Testis (tissue), 3 donors: Measurements from ENCODE around the gene RAPGEF5. TPM values are rescaled to one million over a fixed set of nuclear protein-coding genes. Genes with fewer than 3 reads are reported as not detected.

ENCODE experiments used
- DNase-seq: peaks from one replicate; pipeline ENCODE4 v3.0.0-alpha.2; 2019
- H3K27ac ChIP-seq, 2 donors: fragments of 200-600 bp; sonication (generic); one replicate each; pipeline ENCODE4 v1.5.1; 2019
- H3K27me3 ChIP-seq: fragments of 200-600 bp; sonication (generic); one replicate; pipeline ENCODE4 v1.5.1; 2019
- H3K36me3 ChIP-seq: fragments of 200-600 bp; sonication (generic); one replicate; pipeline ENCODE4 v1.5.1; 2017; ENCODE audit warnings: low read depth; ENCODE audit errors: missing control alignments
- H3K4me1 ChIP-seq: fragments of 200-600 bp; sonication (generic); one replicate; pipeline ENCODE4 v1.5.1; 2019
- H3K4me3 ChIP-seq, 2 donors: fragments of 200-600 bp; sonication (generic); one replicate each; pipeline ENCODE4 v1.5.1; 2017 to 2019
- H3K9me3 ChIP-seq: fragments of 200-600 bp; sonication (generic); one replicate; pipeline ENCODE4 v1.5.1; 2017
- CTCF ChIP-seq, 3 experiments: fragments of 450-650 bp in 2 of 3; fragments of 200-600 bp in 1 of 3; sonication (generic) in 1 of 3; IDR thresholded peaks; one replicate each; pipeline ENCODE4 v1.5.1; 2016 to 2019; ENCODE audit warnings: antibody characterized with exemption in 3 of 3, mild to moderate bottlenecking in 2 of 3, moderate library complexity in 1 of 3
- POLR2A ChIP-seq: fragments of 450-650 bp; IDR thresholded peaks from one replicate; pipeline ENCODE4 v1.6.1; 2017; ENCODE audit warnings: antibody characterized with exemption, mild to moderate bottlenecking, moderate library complexity
- WGBS, 2 donors: methylation state at CpG; one replicate each; pipeline ENCODE4 v1.1.5; 2018; 5-methylcytosine and 5-hydroxymethylcytosine counted together
- intact Hi-C: fragments of 100-400 bp; cut with DNase I; formaldehyde crosslinking; loops from one replicate; pipeline ENCODE4 v1.15.1; 2023; ENCODE audit warnings: low total_unique reads
- polyA plus RNA-seq: library from polyadenylated mRNA; stranded (reverse); fragments of 350-450 nt; fragmentation: Illumina TruSeq; extraction: RNeasy Lipid Tissue Mini Kit (QIAGEN cat#74804); gene quantifications from one replicate; pipeline ENCODE4 v1.2.3, GENCODE V29; 2014; ENCODE audit warnings: low read depth, low replicate concordance; ENCODE audit not compliant: insufficient read depth
- total RNA-seq, 2 donors: library from RNA; depleted of rRNA; stranded (reverse); fragments of >200 nt; gene quantifications; one replicate each; pipeline ENCODE4 v1.2.3, GENCODE V29; 2016

The RAPGEF5 gene
- total and polyA plus RNA-seq, 3 donors from 2014 or later = 16.8 to 67.5 (median 63.8) TPM

DNA sequence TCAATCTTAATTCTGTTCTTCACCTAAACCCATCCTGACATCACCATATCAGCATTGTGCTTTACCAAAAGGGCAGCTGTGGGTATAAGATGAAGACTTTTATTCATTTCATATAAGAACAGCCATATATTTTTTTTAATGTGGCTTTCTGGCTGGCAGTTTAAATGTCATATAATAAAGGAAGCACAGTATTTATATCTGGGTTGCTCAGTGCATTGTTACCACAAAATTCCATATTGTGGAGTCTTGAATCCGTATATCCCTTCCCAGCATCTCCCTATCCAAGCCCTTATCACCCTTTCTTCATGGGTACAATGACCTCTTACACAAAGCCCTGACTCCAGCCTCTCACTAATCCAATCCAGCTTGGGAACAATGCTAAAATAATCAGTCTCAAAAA, 125.8 kb downstream of the RAPGEF5 start:
- intact Hi-C loops = no loop called here

GRCh38 chr7:22230238-22230637, 126.7 kb downstream of the RAPGEF5 start:
- Histone ChIP-seq H3K36me3 (no peaks in the 10 kb centered on the region), H3K4me1 (no peaks in the 10 kb centered on the region), H3K27me3 (no peaks in the 10 kb centered on the region), H3K9me3 (no peaks in the 10 kb centered on the region), H3K4me3 (no peak overlapping the region), H3K27ac (no peak overlapping the region)
- intact Hi-C loops = no loop called here
- DNase-seq = no peak
- WGBS, 2 donors = 96% methylated on average over 2 of the region's 2 CpGs
- TF ChIP-seq CTCF (IDR thresholded peaks at IDR 0.05) (no peak), POLR2A (no peak)

More for the DNA sequence above, 125.8 kb downstream of the RAPGEF5 start:
- H3K4me3 ChIP-seq = no peak overlapping the region
- WGBS, 2 donors = 63 to 73% methylated on average over 1 of the region's 1 CpG
- H3K36me3 ChIP-seq = no peaks in the 10 kb centered on the region
- TF ChIP-seq POLR2A (no peak), CTCF (IDR thresholded peaks at IDR 0.05) (no peak)
- no peaks in the 10 kb centered on the region for H3K9me3 ChIP-seq
- H3K27ac ChIP-seq = no peak overlapping the region
- DNase-seq = no peak
- H3K27me3 ChIP-seq = no peaks in the 10 kb centered on the region
- no peaks in the 10 kb centered on the region for H3K4me1 ChIP-seq

GRCh38 chr7:22229148-22229547, 127.8 kb downstream of the RAPGEF5 start:
- H3K9me3 ChIP-seq = no peaks in the 10 kb centered on the region
- H3K36me3 ChIP-seq = no peaks in the 10 kb centered on the region
- TF ChIP-seq CTCF (IDR thresholded peaks at IDR 0.05) (no peak), POLR2A (no peak)
- H3K27ac ChIP-seq = no peak overlapping the region
- no peaks in the 10 kb centered on the region for H3K27me3 ChIP-seq
- H3K4me3 ChIP-seq = no peak overlapping the region
- DNase-seq = no peak
- 83 to 90% methylated on average over 2 of the region's 2 CpGs for WGBS, 2 donors
- no peaks in the 10 kb centered on the region for H3K4me1 ChIP-seq
- intact Hi-C loops = no loop called here

GRCh38 chr7:22223807-22224206, 133.1 kb downstream of the RAPGEF5 start:
- peak overlapping the region in 1 of 2 donors; percentile 64 for H3K27ac ChIP-seq
- H3K4me3 ChIP-seq = no peak overlapping the region
- H3K9me3 ChIP-seq = no peaks in the 10 kb centered on the region
- no peak for DNase-seq
- peaks cover 19% of the 10 kb centered on the region for H3K4me1 ChIP-seq
- TF ChIP-seq POLR2A = no peak
- no peak for TF ChIP-seq CTCF (IDR thresholded peaks at IDR 0.05)
- H3K27me3 ChIP-seq = no peaks in the 10 kb centered on the region
- intact Hi-C loops = no loop called here
- no peaks in the 10 kb centered on the region for H3K36me3 ChIP-seq
- 25 to 38% methylated on average over 1 of the region's 1 CpG for WGBS, 2 donors

DNA sequence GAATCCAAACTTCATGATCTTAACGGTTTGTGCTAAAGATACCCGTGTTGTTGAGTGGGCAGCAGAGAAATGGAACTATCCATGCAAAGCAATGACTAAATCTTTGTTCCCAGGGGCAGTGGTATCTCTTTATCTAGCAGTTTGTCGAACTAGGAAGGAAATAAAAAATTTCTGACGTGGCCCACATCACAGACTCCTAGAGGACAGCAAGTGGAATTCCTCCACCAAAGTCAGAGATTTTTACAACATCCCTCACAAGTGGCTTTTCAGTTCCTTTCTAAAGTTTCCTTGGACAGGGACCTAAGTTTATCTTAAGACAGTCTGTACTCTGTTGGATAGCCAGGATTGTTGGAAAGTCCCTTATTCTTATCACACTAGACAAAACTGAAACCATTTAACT, 136.0 kb downstream of the RAPGEF5 start:
- H3K9me3 ChIP-seq = no peaks in the 10 kb centered on the region
- intact Hi-C loops = no loop called here
- no peak overlapping the region for H3K4me3 ChIP-seq
- peak overlapping the region; percentile 81 to 85 for H3K27ac ChIP-seq
- H3K4me1 ChIP-seq = peaks cover 33% of the 10 kb centered on the region
- H3K36me3 ChIP-seq = no peaks in the 10 kb centered on the region
- 36 to 47% methylated on average over 4 of the region's 4 CpGs for WGBS, 2 donors
- TF ChIP-seq CTCF (IDR thresholded peaks at IDR 0.05) (peak in 1 of 3 experiments; percentile 22), POLR2A (no peak)
- H3K27me3 ChIP-seq = no peaks in the 10 kb centered on the region
- DNase-seq = no peak
